GM21619 (cell line): ENCODE data around the gene STUB1.
A peak's percentile ranks its signal among the peaks of the same experiment; 100 is the strongest.

Experiments
- ATAC-seq: cut with Tn5 transposase; IDR thresholded peaks from one replicate; pipeline ENCODE4 v1.9.1; 2021; ENCODE audit not compliant: unreplicated experiment

Gene STUB1

DNA sequence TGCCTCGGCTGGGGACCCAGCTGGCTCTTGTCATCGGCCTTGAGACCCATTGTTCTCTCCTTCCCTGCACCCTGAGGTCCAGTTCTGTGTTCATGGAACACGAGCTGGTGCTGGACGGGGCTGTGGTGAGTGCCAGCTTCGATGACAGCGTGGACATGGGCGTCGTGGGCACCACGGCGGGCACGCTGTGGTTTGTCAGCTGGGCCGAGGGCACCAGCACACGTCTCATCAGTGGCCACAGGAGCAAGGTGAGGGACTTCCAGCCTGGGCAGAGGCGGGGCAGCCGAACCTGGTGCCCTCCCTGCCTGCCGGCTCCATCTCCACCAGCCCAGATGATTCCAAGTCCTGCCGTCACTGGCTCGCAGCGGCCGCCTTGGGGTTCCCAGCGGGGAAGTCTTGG lies 17.6 kb upstream of the STUB1 start:
- no peak for ATAC-seq

DNA sequence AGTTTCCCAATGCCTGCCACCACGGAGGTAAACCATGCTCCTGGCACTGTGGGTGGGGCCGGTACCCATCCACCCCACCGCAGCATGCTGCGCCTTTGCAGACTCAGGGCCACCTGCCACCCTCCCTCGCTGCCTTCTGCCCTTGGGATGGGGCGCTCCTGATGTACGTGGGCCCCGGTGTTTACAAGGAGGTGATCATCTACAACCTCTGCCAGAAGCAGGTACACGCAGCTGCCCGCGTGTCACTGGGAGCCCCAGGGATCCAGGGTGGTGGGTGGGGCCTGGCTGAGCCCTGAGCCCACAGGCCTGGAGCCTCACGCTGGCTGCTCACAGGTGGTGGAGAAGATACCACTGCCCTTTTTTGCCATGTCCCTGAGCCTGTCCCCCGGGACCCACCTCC lies 13.6 kb upstream of the STUB1 start:
- no peak for ATAC-seq

DNA sequence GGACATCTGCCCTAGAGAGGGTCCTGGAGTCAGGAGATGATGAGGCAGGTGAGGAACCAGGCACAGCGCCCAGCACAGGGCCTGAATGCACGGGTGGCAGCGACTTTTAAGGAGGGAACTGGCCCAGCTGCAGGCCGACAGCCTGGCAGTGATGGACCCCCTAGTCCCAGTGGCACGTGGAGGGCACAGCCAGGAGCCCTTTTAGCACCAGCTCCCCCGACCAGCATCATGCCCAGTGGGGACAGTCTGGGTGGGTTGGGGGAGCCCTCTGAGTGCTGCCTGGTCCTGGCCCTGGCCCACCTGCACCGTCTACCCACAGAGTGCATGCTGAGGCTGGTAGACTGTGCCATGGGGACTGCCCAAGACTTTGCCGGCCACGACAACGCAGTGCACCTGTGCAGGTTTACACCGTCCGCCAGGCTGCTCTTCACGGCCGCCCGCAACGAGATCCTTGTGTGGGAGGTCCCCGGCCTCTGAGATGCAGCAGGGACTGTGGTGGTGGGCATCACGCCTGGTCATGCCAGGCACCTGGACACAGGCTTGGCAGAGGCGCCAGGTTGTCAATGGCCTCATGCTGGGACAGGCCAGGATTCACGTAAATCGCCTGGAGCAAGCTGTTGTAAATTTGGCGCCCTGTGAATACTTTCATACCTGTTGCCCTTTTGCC lies 13.0 kb upstream of the STUB1 start:
- no peak for ATAC-seq

DNA sequence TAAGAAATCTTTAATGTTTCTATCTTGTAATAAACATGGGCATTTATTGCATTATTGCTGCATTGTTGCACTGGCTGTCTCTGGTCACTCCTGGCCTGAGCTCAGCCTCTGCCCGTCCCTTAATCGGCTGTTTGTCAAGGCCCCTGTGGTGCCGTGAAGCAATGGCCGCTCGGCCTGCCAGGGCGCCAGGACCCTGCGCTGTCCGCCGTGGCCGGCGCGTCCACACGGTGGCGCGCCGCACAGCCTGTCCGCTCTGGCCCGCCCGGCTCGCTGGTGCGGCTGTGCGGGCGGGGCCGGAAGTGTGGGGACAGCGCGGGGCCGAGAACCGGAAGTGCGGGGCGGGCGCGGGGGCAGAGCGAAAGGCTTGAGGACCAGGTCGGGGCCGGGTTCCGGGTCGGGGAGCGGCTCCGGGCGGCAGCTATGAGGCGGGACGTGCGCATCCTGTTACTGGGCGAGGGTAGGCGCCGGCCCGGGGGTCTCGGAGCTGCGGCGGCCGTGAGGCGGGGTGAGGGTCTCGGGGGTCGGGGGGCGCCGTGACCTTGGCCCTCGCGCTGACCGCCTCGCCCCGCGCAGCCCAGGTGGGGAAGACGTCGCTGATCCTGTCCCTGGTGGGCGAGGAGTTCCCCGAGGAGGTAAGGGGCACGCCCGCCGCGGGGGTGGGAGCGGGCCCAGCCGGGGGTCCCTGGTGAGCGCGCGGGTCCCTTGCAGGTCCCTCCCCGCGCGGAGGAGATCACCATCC lies 12.3 kb upstream of the STUB1 start, which contains the start of gene RHOT2:
Gene RHOT2 (plus strand): TSS at position 353 of the 739 bp plus-strand sequence. CDS start 68 bp downstream, at position 421.
- ATAC-seq = peak; percentile 78

DNA sequence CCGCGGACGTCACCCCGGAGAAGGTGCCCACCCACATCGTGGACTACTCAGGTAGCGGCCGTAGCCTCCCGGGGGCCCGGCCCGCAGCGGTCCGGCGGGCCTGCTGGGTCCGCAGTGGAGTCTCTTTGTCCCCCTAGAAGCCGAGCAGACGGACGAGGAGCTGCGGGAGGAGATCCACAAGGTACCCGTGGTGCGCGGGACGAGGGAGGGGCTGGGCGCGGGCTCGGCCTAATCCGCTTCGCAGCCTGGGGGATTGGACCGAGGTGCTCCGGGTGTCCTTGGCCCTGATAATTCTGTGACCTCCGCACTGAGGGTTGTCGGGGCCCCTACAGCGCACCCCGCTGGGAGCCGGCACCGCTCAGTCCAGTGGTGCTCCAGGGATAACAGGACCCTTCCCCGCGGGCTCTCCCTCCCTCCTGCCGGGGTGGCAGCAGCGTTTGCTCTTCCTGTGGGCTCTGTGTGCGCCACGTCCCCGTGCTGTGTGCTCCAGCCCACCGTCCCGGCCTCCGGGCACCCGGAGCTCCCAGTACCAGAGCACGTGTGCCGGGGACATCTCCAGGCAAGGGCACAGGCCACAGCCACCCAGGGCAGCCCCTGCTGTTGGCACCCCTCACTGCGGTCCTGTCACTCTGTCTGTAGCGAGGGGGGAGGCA lies 11.6 kb upstream of the STUB1 start:
- no peak for ATAC-seq

DNA sequence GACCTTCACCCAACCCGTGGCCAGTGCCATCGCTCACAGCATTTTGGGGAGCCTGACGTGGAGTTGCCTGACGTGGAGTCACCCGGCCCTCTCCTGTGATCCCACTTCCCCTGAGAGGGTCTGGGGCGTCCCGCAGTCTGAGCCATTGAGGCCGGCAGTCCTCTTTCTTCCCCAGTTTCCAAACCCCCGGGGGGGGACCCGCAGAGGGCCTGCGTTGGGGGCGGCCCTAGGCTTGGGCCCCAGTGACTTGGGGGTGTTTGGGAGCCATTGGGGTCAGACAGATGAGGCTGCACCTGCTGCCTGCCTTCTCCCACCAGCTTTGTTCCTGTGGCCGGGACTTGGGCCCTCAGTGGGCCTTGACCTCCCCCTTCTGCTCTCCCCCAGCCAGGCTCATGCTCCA lies 10.5 kb upstream of the STUB1 start:
- no peak for ATAC-seq

DNA sequence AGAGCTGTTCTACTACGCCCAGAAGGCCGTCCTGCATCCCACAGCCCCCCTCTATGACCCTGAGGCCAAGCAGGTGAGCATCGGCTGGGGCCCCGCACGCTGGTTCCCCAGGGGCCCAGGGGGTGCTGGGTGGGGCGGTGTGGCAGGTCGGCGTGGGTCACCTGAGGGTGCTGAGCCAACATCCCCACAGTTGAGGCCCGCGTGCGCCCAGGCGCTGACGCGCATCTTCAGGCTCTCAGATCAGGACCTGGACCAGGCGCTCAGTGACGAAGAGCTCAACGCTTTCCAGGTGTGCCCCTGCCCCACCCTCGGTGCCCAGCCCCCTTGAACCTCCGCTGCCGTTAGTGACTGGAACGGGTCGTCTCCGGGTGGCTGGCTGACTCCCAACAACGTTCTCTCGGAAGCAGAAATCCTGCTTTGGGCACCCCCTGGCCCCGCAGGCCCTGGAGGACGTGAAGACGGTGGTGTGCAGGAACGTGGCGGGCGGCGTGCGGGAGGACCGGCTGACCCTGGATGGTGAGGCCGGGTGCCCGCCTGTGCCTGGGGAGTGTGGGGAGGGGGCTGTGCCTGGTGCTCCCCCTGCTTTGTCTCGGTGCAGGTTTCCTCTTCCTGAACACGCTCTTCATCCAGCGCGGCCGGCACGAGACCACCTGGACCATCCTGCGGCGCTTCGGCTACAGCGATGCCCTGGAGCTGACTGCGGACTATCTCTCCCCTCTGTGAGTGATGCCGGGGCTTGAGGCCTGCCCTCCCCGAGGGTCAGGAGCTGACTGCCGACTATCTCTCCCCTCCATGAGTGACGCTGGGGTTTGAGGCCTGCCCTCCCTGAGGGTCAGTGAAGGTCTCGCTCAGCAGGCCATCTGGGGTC lies 9.5 kb upstream of the STUB1 start:
- no peak for ATAC-seq

DNA sequence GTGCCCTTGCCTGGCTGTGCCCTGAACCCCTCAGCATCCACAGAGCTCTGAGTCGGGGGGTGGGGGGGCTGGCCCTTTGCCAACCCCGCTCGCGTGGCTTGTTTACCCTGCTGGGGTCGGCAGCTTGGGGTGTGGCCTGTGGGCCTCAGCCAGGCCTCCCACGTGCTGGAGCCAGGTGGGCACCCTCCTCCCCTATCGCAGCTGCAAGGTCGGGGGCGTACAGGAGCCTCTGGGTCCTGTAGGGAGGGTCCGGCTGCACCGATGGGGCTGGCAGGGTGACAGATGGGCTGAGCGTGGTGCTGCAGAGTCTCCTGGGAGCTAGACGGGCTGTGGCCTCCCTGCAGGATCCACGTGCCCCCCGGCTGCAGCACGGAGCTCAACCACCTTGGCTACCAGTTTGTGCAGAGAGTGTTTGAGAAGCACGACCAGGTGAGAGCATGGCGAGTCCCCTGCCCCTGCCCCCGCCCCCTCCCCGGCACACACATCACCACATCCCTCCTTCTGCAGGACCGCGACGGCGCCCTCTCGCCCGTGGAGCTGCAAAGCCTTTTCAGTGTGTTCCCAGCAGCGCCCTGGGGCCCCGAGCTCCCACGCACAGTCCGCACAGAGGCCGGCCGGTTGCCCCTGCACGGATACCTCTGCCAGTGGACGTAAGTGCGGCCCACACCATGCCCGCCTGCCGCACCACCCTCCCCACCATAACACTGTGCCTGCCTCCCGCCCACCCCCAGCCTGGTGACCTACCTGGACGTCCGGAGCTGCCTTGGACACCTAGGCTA lies 8.7 kb upstream of the STUB1 start:
- no peak for ATAC-seq

DNA sequence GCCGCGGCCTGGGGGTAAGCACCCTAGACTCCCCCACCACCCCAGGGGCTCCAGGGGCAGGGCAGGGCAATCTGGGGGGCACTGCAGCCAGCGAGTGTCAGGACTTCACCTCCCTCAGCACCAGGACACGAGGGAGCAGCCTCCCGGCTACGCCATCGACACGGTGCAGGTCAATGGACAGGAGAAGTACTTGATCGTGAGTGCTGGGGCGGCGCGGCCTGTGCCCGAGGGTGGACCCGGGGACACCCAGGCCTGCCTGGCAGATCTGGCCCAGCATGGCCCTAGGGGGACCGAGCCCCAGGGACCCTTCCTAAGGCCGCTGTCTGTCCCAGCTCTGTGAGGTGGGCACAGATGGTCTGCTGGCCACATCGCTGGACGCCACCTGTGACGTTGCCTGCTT lies 7.8 kb upstream of the STUB1 start:
- no peak for ATAC-seq

DNA sequence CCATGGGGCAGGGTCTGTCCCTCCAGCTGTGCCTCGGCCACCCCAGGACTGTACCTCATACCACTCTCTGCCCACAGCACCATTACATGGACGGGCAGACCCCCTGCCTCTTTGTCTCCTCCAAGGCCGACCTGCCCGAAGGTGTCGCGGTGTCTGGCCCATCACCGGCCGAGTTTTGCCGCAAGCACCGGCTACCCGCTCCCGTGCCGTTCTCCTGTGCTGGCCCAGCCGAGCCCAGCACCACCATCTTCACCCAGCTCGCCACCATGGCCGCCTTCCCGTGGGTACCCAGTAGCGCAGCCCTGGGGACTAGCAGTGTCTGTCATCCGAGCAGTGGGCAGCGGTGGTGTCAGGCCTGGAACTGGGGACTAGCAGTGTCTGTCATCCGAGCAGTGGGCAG lies 7.4 kb upstream of the STUB1 start:
- ATAC-seq = no peak

DNA sequence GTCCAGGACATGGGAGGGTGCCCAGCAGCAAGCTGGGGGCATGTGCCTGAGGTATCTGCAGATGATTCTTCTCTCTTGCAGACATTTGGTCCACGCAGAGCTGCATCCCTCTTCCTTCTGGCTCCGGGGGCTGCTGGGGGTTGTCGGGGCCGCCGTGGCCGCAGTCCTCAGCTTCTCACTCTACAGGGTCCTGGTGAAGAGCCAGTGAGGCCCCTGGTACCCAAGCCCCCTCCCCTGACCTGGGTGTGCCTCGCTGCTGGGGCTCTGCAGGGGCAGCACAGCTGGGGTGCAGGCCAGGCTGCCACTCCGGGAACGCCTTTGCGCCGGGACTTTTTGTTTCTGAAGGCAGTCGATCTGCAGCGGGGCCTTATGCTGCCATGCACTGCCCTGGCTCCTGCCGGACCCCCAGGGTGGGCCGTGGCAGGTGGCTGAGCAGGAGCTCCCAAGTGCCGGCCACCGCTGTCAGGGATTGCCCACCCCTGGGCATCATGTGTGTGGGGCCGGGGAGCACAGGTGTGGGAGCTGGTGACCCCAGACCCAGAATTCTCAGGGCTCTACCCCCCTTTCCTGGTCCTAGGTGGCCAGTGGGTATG lies 6.7 kb upstream of the STUB1 start:
- no peak for ATAC-seq

DNA sequence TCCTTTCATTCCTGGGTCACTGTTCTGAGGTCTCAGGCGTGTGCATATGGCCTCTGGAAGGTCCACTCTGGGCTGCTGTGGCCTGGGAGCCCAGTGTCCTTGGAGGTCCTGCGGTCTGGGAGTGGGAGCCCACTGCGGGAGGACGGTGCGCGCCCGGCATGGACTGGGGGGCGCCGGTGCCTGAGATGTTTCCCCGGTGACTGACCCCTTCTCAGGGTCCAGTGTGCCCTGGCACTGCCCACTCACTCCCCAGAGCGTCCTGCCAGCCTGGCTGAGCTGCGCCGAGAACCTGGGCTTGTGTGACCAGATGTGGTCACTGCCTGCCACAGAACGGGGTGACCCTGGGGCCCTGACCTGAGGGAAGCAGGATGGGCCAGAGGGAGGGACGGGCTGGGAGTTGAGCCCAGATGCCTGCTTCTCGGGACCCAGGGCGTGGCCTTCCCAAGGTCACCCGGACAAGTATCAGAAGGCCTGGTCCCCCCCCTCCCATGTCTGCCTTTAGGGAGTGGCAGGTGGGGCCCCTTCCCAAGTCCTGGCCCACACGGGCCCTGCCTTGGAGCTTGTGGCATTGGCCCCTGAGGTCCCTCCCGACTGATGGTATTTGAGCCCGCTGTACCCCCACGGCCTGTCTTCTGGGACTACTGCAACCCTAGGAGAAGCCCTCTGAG lies 5.9 kb upstream of the STUB1 start:
- ATAC-seq = no peak

DNA sequence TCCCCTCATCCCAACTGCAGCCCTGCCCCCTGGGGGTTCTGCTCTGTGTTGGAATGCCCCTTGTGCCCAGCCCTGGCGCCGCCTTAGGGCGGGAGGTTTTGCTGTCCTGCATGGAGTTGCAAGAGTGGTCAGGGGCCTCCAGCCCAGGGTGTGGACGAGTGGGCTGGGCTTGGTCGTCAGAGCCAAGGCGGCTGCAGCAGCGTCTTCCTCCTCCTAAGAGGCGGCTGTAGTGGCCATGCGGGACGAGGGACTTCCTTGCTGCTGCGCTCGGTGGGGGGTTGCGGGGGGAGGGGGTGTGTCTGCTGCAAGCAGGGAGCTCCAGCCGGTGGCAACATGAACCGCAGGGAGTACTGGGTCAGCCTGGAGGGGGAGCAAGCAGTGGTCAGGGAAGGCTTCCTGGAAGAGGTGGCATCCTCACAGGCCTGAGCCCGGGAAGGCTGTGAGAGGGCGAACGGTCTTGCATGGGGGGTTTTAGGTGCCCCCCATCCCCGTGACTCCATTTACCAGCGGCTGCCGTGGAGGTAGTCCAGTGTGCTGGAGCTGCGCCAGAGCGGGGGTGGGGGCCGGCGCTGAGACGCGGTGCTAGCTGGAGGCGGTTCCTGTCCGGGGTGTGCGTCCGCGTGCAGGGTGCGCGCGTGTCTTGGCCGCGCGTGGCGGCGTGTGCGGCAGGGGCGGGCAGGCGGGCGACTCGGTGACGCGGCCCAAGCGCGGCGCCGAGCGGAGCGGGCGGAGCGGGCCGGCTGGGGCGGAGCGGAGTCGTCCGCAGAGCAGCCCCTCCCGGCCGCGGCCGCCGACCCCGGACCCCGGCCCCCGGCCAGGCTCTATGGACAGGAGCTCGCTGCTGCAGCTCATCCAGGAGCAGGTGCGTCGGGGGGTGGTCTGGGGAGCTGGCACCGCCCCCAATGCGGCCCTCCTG lies 5.0 kb upstream of the STUB1 start, which contains the start of gene RHBDL1:
Gene RHBDL1 (plus strand): TSS at position 704 of the 916 bp plus-strand sequence. CDS start 120 bp downstream, at position 824.
- ATAC-seq = no peak

DNA sequence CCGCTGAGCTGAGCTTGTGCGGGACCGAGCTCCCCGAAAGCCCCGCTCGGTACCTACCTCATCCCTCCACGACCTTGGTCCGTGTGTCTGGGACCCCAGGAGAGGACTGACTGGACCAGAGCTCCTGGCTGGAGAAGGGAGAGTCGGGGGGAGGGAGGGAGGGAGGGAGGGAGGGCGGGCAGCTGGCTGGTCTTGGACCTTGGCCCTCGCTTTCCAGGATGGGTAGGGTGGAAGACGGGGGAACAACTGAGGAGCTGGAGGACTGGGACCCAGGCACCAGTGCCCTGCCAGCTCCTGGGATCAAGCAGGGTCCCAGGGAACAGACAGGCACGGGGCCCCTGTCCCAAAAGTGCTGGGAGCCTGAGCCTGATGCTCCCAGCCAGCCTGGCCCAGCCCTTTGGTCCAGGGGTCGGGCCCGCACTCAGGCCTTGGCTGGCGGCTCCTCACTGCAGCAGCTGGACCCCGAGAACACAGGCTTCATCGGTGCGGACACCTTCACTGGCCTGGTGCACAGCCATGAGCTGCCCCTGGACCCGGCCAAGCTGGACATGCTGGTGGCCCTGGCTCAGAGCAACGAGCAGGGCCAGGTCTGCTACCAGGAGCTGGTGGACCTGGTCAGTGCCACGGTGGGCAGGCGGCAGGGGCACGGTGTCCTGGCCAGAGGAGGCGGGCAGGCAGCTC lies 4.2 kb upstream of the STUB1 start:
- no peak for ATAC-seq

DNA sequence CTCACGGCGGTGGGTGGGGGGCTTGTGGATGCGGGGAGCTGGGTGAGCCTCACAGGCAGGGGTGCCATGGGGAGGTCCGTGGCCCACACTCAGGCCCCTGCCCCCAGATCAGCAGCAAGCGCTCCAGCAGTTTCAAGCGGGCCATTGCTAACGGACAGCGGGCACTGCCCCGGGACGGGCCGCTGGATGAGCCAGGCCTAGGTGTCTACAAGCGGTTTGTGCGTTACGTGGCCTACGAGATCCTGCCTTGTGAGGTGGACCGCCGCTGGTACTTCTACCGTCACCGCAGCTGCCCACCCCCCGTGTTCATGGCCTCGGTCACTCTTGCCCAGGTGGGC lies 3.7 kb upstream of the STUB1 start:
- no peak for ATAC-seq

DNA sequence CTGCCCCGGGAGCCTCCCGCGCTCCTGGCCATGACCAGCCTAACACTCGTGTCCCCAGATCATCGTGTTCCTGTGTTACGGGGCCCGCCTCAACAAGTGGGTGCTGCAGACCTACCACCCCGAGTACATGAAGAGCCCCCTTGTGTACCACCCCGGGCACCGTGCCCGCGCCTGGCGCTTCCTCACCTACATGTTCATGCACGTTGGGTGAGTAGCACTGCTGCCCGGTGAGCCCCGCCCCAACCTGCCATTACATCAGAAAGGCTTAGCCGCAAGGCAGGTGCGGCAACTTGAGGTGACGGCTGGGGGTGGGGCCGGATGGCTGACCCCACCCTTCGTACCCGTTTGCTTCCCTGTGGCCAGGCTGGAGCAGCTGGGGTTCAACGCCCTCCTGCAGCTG lies 3.3 kb upstream of the STUB1 start:
- ATAC-seq = no peak

DNA sequence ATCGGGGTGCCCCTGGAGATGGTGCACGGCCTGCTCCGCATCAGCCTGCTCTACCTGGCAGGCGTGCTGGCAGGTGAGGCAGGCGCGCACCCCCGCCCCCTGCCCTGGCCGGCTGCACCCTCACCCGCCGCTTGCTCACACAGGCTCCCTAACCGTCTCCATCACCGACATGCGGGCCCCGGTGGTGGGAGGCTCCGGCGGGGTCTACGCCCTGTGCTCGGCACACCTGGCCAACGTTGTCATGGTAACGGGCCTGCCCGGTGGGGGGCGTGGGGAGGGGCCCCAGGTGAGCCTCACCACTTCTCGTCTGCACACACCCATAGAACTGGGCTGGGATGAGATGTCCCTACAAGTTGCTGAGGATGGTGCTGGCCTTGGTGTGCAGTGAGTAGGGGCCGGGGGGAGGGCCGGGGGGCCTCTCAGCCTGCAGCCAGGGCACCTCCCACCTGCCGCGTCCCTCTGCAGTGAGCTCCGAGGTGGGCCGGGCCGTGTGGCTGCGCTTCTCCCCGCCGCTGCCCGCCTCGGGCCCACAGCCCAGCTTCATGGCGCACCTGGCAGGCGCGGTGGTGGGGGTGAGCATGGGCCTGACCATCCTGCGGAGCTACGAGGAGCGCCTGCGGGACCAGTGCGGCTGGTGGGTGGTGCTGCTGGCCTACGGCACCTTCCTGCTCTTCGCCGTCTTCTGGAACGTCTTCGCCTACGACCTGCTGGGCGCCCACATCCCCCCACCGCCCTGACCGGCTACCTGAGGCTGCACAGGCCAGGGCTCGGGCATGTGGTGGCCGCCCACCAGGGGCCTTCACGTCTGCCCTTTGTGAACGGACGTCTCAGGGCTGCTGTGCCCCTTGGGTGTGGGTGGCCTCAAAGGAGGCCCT lies 2.7 kb upstream of the STUB1 start:
- no peak for ATAC-seq
